DMS53 treated with DMSO at 0.1 percent for 48 hours (cell line): Measurements from ENCODE around the gene MACROD2.
"Not testable (repeated sequence)": the region's sequence is repeated elsewhere in the genome, so short reads cannot be mapped to it uniquely, and the experiment has no call there.

Experiments
- DNase-seq: peaks from one replicate; lab custom pipeline; 2025; ENCODE audit not compliant: unreplicated experiment; lab: John Stamatoyannopoulos, UW

MACROD2 gene

GRCh38 chr20:16003310-16003709 lies 2008.0 kb downstream of the MACROD2 start:
- DNase-seq: no peak

- DNase-seq: no peak
Measured at GRCh38 chr20:16004108-16004854, 2009.0 kb downstream of the MACROD2 start.

- no peak for DNase-seq
Measured at GRCh38 chr20:16005021-16005914, 2010.0 kb downstream of the MACROD2 start.

GRCh38 chr20:16005915-16006493 lies 2010.7 kb downstream of the MACROD2 start:
- no peak for DNase-seq

GRCh38 chr20:16007164-16007563 lies 2011.8 kb downstream of the MACROD2 start:
- no peak for DNase-seq

GRCh38 chr20:16007962-16008361 lies 2012.6 kb downstream of the MACROD2 start:
- DNase-seq: peak; percentile 22

GRCh38 chr20:16011056-16011455 lies 2015.7 kb downstream of the MACROD2 start:
- DNase-seq: no peak

- DNase-seq: no peak
Measured at GRCh38 chr20:16011519-16011918, 2016.2 kb downstream of the MACROD2 start.

GRCh38 chr20:16012934-16013333 lies 2017.6 kb downstream of the MACROD2 start:
- not testable (repeated sequence) for DNase-seq

- no peak for DNase-seq
Measured at GRCh38 chr20:16013631-16014030, 2018.3 kb downstream of the MACROD2 start.

GRCh38 chr20:16014436-16014835 lies 2019.1 kb downstream of the MACROD2 start:
- DNase-seq: no peak

- no peak for DNase-seq
Measured at GRCh38 chr20:16017656-16018055, 2022.3 kb downstream of the MACROD2 start.

GRCh38 chr20:16018881-16019280 lies 2023.6 kb downstream of the MACROD2 start:
- DNase-seq: no peak

- no peak for DNase-seq
Measured at GRCh38 chr20:16020971-16021370, 2025.7 kb downstream of the MACROD2 start.

- DNase-seq: no peak
Measured at GRCh38 chr20:16025084-16025483, 2029.8 kb downstream of the MACROD2 start.

GRCh38 chr20:16027686-16028085 lies 2032.4 kb downstream of the MACROD2 start:
- no peak for DNase-seq

- no peak for DNase-seq
Measured at GRCh38 chr20:16028923-16029322, 2033.6 kb downstream of the MACROD2 start.

- DNase-seq: no peak
Measured at GRCh38 chr20:16030253-16030652, 2034.9 kb downstream of the MACROD2 start.

GRCh38 chr20:16035576-16035975 lies 2040.3 kb downstream of the MACROD2 start:
- no peak for DNase-seq

- DNase-seq: no peak
Measured at GRCh38 chr20:16036331-16036730, 2041.0 kb downstream of the MACROD2 start.

GRCh38 chr20:16040742-16041141 lies 2045.4 kb downstream of the MACROD2 start:
- no peak for DNase-seq

GRCh38 chr20:16042731-16043130 lies 2047.4 kb downstream of the MACROD2 start:
- no peak for DNase-seq
